Activated naive CD4-positive, alpha-beta T cell treated with anti-CD3 and anti-CD28 coated beads, Interleukin-2, amount 50 U/mL, for 72 hours (primary cell): ENCODE data around the gene CD151. TPM values are rescaled to one million over a fixed set of nuclear protein-coding genes. Genes with fewer than 3 reads are reported as not detected.

Experiments used
- ATAC-seq, 2 donors: fragments of 150-1000 bp; cut with Tn5 transposase; 2 replicates each; pipeline ENCODE4 v1.10.0; 2021; ENCODE audit warnings: mild to moderate bottlenecking in 2 of 2, moderate library complexity in 2 of 2
- DNase-seq, 2 donors: peaks; one replicate each; pipeline ENCODE4 v3.0.0; 2021 to 2022; ENCODE audit warnings: low spot score in 2 of 2
- H3K27ac Mint-ChIP-seq, 2 donors: one replicate each; pipeline ENCODE4 v1.8.0; 2022; ENCODE audit warnings: mild to moderate bottlenecking in 2 of 2, mixed read lengths in 2 of 2
- H3K36me3 Mint-ChIP-seq, 2 donors: one replicate each; pipeline ENCODE4 v1.8.0; 2022; ENCODE audit warnings: mixed read lengths in 2 of 2
- H3K9me3 Mint-ChIP-seq, 2 donors: one replicate each; pipeline ENCODE4 v1.8.0; 2022; ENCODE audit warnings: mixed read lengths in 2 of 2
- total RNA-seq, 2 donors: library from RNA; stranded (reverse); gene quantifications; one replicate each; pipeline ENCODE4 v1.2.3, GENCODE V29; 2022

CD151 gene
- total RNA-seq, 2 donors from 2014 or later: 42.8 to 46.0 TPM

GRCh38 chr11:820655-821511 lies 11.9 kb upstream of the CD151 start:
- ATAC-seq: peak in 1 of 2 donors; percentile 13
- no peak for DNase-seq
- H3K27ac Mint-ChIP-seq: no peak overlapping the region
- H3K36me3 Mint-ChIP-seq: peaks cover 5 to 7% of the 10 kb centered on the region in 2 donors
- H3K9me3 Mint-ChIP-seq: no peaks in the 10 kb centered on the region

GRCh38 chr11:821512-822371 lies 11.0 kb upstream of the CD151 start:
- peaks cover 5 to 7% of the 10 kb centered on the region in 2 donors for H3K36me3 Mint-ChIP-seq
- ATAC-seq (no peak), DNase-seq (no peak)
- H3K27ac Mint-ChIP-seq: no peak overlapping the region
- no peaks in the 10 kb centered on the region for H3K9me3 Mint-ChIP-seq

- no peak overlapping the region for H3K27ac Mint-ChIP-seq
- ATAC-seq: no peak
- no peaks in the 10 kb centered on the region for H3K9me3 Mint-ChIP-seq
- H3K36me3 Mint-ChIP-seq: peaks cover 5 to 7% of the 10 kb centered on the region in 2 donors
- DNase-seq: no peak
Measured at GRCh38 chr11:823441-824291, 9.1 kb upstream of the CD151 start.

DNA sequence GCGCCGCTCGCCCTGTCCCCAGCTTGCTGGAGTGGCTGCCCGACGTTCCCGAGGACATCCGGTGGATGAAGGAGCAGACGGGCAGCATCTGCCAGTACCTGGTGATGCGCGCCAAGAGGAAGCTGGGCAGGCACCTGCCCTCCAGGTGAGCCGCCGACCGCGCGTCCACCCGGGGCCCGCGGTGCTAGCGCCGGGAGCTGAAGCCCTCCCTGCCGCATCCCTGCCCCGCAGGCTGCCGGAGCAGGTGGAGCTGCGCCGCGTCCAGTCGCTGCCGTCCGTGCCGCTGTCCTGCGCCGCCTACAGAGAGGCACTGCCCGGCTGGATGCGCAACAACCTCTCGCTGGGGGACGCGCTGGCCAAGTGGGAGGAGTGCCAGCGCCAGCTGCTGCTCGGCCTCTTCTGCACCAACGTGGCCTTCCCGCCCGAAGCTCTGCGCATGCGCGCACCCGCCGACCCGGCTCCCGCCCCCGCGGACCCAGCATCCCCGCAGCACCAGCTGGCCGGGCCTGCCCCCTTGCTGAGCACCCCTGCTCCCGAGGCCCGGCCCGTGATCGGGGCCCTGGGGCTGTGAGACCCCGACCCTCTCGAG lies 8.4 kb upstream of the CD151 start:
- ATAC-seq (no peak), DNase-seq (no peak)
- Mint-ChIP-seq H3K9me3 (no peaks in the 10 kb centered on the region), H3K36me3 (peaks cover 5 to 7% of the 10 kb centered on the region in 2 donors), H3K27ac (no peak overlapping the region)

GRCh38 chr11:824942-825341 lies 7.8 kb upstream of the CD151 start:
- no peak for DNase-seq
- no peak for ATAC-seq
- H3K9me3 Mint-ChIP-seq: no peaks in the 10 kb centered on the region
- H3K36me3 Mint-ChIP-seq: peaks cover 5 to 7% of the 10 kb centered on the region in 2 donors
- no peak overlapping the region for H3K27ac Mint-ChIP-seq

GRCh38 chr11:825366-826226 lies 7.2 kb upstream of the CD151 start:
- H3K27ac Mint-ChIP-seq: no peak overlapping the region
- H3K36me3 Mint-ChIP-seq: peaks cover 5 to 7% of the 10 kb centered on the region in 2 donors
- ATAC-seq: no peak
- H3K9me3 Mint-ChIP-seq: no peaks in the 10 kb centered on the region
- DNase-seq: no peak

DNA sequence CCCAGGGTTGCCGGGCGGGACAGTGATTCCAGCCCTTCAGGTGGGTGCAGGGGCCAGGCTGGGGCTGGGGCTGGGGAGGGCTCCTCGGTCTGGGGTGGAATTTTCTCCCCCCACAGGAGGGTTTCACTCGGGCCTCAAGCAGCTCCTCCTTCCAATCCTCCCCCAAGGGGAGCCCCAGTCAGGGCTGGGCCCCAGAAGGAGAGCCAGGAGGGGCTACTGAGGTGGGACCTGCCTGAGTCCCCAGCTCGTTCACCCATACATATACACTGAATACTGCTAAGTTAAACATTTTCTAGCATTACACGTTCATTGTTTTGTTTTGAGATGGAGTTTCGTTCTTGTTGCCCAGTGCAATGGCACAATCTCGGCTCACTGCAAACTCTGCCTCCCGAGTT lies 6.5 kb upstream of the CD151 start:
- H3K9me3 Mint-ChIP-seq: no peaks in the 10 kb centered on the region

GRCh38 chr11:826836-827145 lies 6.0 kb upstream of the CD151 start:
- no peaks in the 10 kb centered on the region for H3K9me3 Mint-ChIP-seq
- H3K36me3 Mint-ChIP-seq: peaks cover 5 to 7% of the 10 kb centered on the region in 2 donors
- DNase-seq: no peak
- no peak overlapping the region for H3K27ac Mint-ChIP-seq
- ATAC-seq: peak; percentile 1 to 17

More for the DNA sequence above, 6.5 kb upstream of the CD151 start:
- DNase-seq: no peak
- peaks cover 5 to 7% of the 10 kb centered on the region in 2 donors for H3K36me3 Mint-ChIP-seq
- ATAC-seq: no peak
- no peak overlapping the region for H3K27ac Mint-ChIP-seq

GRCh38 chr11:827146-827896 lies 5.4 kb upstream of the CD151 start:
- ATAC-seq (peak; percentile 4 to 49), DNase-seq (no peak)
- H3K27ac Mint-ChIP-seq: no peak overlapping the region
- peaks cover 5 to 7% of the 10 kb centered on the region in 2 donors for H3K36me3 Mint-ChIP-seq
- no peaks in the 10 kb centered on the region for H3K9me3 Mint-ChIP-seq

- ATAC-seq (no peak), DNase-seq (no peak)
- H3K9me3 Mint-ChIP-seq: no peaks in the 10 kb centered on the region
- H3K36me3 Mint-ChIP-seq: peaks cover 5 to 7% of the 10 kb centered on the region in 2 donors
- no peak within 1 kb of the TSS for H3K27ac Mint-ChIP-seq
Measured at GRCh38 chr11:827897-828192, 4.9 kb upstream of the CD151 start, which contains the start of gene CRACR2B. Gene CRACR2B (plus strand): TSS chr11:827919. CDS start chr11:828608, 689 bp downstream.

- ATAC-seq (no peak), DNase-seq (no peak)
- Mint-ChIP-seq H3K9me3 (no peaks in the 10 kb centered on the region), H3K36me3 (peaks cover 5 to 7% of the 10 kb centered on the region in 2 donors), H3K27ac (no peak overlapping the region)
Measured at GRCh38 chr11:828506-829175, 4.1 kb upstream of the CD151 start.

DNA sequence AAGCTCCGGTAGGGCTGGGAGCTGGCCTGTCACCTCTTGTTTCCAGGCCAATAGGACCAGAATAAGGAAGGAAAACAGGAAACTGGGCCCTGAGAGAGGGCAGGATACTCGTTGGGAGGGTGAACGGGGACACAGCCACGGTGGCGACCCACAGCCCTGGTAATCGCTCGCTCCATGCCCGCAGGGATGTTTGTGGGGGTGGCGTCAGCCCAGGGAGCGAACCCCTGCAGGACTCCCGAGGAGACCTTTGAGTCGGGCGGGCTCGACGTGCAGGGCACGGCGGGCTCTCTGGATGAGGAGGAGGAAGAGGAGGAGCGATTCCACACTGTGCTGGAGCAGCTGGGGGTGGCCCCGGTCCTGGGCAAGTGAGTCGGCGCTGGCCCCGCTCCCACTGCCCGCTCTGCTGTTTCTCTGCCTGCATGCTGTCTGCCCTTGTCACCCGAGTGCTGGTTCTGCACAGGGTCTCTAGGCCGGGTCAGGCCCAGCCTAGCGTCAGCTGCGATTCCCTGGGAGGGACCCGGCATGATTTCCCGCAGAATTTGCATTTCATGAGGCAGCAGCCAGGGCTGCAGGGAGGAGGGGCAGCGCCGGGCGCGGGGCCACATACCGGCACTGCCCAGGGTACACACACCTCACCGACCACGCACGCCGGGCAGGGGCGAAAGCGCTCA lies 3.4 kb upstream of the CD151 start:
- DNase-seq (no peak), ATAC-seq (no peak)
- Mint-ChIP-seq H3K9me3 (no peaks in the 10 kb centered on the region), H3K36me3 (peaks cover 5 to 7% of the 10 kb centered on the region in 2 donors), H3K27ac (no peak overlapping the region)

DNA sequence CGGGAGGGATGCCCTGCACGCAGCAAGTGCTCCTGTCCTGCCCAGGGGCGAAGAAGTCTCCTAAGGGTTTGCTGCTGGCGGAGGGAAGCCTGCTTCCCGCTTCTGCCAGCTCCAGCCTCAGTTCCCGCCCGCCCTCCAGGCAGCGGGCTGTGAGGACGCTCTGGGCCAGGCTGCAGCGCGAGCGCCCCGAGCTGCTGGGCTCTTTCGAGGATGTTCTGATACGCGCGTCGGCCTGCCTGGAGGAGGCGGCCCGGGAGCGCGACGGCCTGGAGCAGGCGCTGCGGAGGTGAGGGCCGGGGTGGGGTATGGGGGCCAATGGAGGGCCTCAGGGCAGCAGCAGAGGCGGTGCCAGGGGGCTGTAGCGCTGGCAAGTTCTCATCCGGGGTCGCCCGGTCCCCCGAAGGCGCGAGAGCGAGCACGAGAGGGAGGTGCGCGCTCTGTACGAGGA lies 2.9 kb upstream of the CD151 start:
- Mint-ChIP-seq H3K9me3 (no peaks in the 10 kb centered on the region), H3K27ac (no peak overlapping the region), H3K36me3 (peaks cover 4 to 7% of the 10 kb centered on the region in 2 donors)
- peak in 1 of 2 donors; percentile 10 for ATAC-seq
- DNase-seq: no peak
